SU-DHL-6 (cell line): ENCODE data around the gene PLCXD3.

Source experiments
- EZH2phosphoT487 ChIP-seq: fragments of 200-600 bp; sonication (generic), shearing (Covaris generic); conservative IDR thresholded peaks from 2 replicates; pipeline ENCODE4 v1.6.1; 2018; ENCODE audit warnings: mild to moderate bottlenecking, antibody characterized with exemption, low read length, moderate library complexity, mixed read lengths
- TF ChIP-seq, protein P1 (sequence below): fragments of 200-600 bp; sonication (generic); IDR thresholded peaks from one replicate; pipeline ENCODE4 v1.5.1; 2017; ENCODE audit warnings: antibody characterized with exemption, mild to moderate bottlenecking, low read length, moderate library complexity; ENCODE audit not compliant: insufficient read depth, poor library complexity, severe bottlenecking

DNA sequence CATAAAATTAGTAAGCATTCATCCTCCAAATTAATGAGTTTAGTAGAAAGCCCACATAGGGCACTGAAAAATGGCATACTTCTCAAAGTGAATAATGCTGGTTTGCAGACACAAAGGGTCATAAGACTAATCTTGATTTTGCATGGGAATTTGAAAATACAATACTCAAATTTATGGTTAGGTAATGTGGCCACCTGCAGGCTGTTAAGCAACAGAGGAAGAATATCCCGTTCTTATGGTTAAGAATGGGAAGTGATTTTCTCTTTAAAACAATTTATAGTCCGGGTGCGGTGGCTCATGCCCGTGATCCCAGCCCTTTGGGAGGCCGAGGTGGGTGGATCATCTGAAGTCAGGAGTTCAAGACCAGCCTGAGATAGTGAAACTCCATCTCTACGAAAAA is 9.4 kb upstream of the PLCXD3 start:
- TF ChIP-seq, protein P1, sequence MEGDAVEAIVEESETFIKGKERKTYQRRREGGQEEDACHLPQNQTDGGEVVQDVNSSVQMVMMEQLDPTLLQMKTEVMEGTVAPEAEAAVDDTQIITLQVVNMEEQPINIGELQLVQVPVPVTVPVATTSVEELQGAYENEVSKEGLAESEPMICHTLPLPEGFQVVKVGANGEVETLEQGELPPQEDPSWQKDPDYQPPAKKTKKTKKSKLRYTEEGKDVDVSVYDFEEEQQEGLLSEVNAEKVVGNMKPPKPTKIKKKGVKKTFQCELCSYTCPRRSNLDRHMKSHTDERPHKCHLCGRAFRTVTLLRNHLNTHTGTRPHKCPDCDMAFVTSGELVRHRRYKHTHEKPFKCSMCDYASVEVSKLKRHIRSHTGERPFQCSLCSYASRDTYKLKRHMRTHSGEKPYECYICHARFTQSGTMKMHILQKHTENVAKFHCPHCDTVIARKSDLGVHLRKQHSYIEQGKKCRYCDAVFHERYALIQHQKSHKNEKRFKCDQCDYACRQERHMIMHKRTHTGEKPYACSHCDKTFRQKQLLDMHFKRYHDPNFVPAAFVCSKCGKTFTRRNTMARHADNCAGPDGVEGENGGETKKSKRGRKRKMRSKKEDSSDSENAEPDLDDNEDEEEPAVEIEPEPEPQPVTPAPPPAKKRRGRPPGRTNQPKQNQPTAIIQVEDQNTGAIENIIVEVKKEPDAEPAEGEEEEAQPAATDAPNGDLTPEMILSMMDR = no peak
- TF ChIP-seq EZH2phosphoT487 = no peak
